HUES48 (cell line): ENCODE results near the gene SOX18.
A peak's percentile ranks its signal among the peaks of the same experiment; 100 is the strongest.

ENCODE experiments used
- H3K27ac ChIP-seq: one replicate; pipeline ENCODE4 v1.7.0; 2013; ENCODE audit warnings: low read depth, low read length, inconsistent platforms
- H3K27me3 ChIP-seq: 2 replicates; pipeline ENCODE4 v1.6.1; 2013; ENCODE audit warnings: mild to moderate bottlenecking, low read length; ENCODE audit not compliant: control insufficient read depth, insufficient read depth
- H3K36me3 ChIP-seq: 2 replicates; pipeline ENCODE4 v1.6.1; 2013; ENCODE audit warnings: low read length; ENCODE audit not compliant: control insufficient read depth, insufficient read depth
- H3K4me1 ChIP-seq: 2 replicates; pipeline ENCODE4 v1.6.1; 2013; ENCODE audit warnings: mild to moderate bottlenecking, low read length; ENCODE audit not compliant: control insufficient read depth, insufficient read depth
- H3K4me3 ChIP-seq: 2 replicates; pipeline ENCODE4 v1.5.1; 2013; ENCODE audit warnings: mild to moderate bottlenecking, low read depth, low read length
- H3K9ac ChIP-seq: 2 replicates; pipeline ENCODE4 v1.6.1; 2013; ENCODE audit warnings: mild to moderate bottlenecking, low read depth, low read length, moderate library complexity
- H3K9me3 ChIP-seq: 2 replicates; pipeline ENCODE4 v1.6.1; 2013; ENCODE audit warnings: low read length; ENCODE audit not compliant: control insufficient read depth, insufficient read depth

SOX18 gene

DNA sequence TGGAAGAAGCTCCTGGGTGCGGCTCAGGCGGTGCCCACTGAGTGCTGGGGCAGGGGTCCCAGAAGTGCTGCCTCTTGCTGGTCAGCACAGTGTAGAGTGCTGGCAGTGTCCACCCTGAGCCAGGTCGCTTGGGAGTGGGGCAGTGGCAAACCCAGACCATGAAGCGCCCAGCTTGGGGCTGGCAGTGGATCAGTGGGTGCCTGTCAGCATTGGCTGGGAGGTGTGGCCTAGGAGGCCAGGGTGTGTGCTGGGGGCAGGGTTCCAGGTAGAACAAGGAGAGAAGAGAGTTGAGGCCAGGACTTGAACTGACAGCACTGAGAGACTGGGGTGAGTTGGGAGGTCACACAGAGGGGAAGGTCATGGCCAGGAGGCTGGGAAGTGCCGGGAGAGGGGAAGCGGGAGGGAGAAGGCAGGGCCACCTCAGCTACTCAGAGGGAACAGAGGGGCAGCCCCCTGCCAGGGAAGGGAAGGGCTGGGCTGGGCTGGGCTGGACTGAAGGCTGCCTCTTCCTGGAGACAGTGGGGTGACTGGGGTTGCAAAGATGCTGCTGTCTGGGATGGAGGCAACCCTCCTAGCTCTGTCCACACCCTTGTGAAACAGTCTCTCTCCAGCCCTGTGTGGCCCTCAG lies 17.7 kb upstream of the SOX18 start:
- Histone ChIP-seq H3K27me3 (no peaks in the 10 kb centered on the region), H3K36me3 (no peaks in the 10 kb centered on the region), H3K4me1 (peaks cover 16% of the 10 kb centered on the region; the same call in 1 of the 2 replicates), H3K9ac (no peak overlapping the region), H3K4me3 (no peak overlapping the region), H3K27ac (no peak overlapping the region), H3K9me3 (no peaks in the 10 kb centered on the region)

DNA sequence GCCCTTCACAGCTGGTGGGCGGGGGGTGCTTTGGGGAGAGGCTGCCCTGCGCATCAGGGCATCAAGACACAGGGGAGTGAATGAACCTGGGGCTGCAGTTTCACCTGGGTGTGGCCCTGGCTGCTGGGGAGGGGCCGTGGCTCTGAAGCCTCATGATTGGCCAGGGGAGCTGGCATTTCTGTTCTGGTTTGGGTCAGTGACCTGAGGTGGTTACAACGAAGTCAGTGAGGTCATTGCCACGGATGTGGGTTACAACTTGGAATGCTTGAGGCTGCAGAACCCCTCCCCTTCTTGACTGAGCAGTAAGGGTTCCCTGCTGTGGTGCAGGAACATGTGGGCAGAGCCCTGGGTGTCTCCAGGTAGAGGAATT lies 16.5 kb upstream of the SOX18 start:
- peaks cover 16% of the 10 kb centered on the region; the same call in 1 of the 2 replicates for H3K4me1 ChIP-seq
- no peaks in the 10 kb centered on the region for H3K36me3 ChIP-seq
- no peaks in the 10 kb centered on the region for H3K27me3 ChIP-seq
- H3K9me3 ChIP-seq, result no peaks in the 10 kb centered on the region
- no peak overlapping the region for H3K27ac ChIP-seq
- no peak overlapping the region for H3K9ac ChIP-seq
- no peak overlapping the region for H3K4me3 ChIP-seq

DNA sequence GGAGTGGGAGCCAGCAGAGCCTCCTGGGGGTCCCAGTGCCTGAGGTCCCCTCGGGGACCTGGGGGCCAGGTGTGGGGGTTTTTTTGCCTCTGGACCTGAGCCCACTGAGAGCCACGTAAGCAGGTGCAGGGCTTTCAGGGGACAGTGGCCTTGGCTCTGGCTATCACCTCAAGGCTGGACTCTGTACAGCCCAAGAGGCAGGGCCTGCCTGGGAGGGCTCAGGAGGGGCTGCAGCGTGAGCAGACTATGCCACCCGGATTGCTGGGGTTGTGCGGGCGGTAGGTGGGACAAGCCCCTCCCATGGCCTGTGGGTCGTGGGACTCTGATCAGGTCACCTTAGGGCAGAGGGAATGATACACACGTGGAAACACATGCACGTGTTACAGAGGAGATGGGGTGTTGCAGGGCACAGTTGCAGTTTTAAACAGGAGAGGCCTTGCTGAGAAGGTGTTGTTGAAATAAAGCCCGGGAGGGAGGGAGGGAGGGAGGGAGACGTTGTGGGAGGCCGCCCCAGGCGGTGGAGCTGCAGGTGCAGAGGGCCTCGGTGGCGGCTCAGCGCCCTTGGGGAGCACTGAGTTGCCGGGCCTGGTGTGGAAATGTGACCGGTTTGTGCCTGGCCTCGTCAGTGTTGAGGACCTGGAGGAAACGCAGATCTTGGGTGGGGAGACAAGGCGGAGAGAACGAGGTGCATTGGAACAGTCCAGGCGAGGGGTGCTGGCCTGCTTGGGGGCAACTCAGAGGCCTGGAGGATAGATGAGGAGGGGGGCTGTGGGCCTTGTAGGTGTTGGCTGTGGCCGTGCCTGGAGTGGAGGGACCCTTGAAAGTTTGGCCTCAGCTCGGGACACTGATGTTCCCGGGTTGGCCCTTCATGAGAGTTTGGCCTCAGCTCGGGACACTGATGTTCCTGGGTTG lies 15.9 kb upstream of the SOX18 start:
- no peak overlapping the region for H3K9ac ChIP-seq
- H3K36me3 ChIP-seq, result no peaks in the 10 kb centered on the region
- H3K4me1 ChIP-seq, result peaks cover 16% of the 10 kb centered on the region; the same call in 1 of the 2 replicates
- H3K4me3 ChIP-seq, result no peak overlapping the region
- no peaks in the 10 kb centered on the region for H3K9me3 ChIP-seq
- no peaks in the 10 kb centered on the region for H3K27me3 ChIP-seq
- no peak overlapping the region for H3K27ac ChIP-seq

DNA sequence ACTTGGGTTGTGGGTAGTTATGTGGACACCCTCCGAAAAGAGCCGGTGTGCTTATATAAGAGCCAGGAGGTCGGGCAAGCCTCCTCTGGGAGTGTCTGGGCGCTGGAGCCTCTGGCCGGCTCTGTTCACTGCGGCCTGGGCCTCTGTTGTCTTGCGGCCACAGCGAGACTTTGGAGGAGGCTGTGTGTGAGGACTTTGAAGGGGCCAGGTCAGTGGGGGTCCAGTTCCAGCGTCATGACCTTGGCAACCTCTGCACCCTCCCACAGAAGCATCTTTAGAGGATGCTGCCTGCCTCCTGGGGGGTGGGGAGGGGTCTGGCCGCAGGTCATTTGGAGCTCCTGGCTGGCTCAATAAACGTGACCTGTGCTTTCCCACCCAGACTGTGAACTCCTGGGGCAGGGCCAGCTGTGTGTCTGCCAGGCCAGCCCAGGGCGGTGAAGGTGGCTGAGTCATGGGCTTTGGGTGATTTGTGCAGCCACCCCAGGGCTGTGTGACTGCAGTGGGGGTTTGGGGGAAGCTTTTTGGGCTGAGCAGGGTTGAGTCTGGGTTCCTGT lies 14.8 kb upstream of the SOX18 start:
- Histone ChIP-seq H3K4me1 (peaks cover 13% of the 10 kb centered on the region; the same call in 1 of the 2 replicates), H3K4me3 (peak overlapping the region; percentile 85), H3K9me3 (no peaks in the 10 kb centered on the region), H3K27me3 (no peaks in the 10 kb centered on the region), H3K9ac (no peak overlapping the region), H3K27ac (no peak overlapping the region), H3K36me3 (no peaks in the 10 kb centered on the region)

DNA sequence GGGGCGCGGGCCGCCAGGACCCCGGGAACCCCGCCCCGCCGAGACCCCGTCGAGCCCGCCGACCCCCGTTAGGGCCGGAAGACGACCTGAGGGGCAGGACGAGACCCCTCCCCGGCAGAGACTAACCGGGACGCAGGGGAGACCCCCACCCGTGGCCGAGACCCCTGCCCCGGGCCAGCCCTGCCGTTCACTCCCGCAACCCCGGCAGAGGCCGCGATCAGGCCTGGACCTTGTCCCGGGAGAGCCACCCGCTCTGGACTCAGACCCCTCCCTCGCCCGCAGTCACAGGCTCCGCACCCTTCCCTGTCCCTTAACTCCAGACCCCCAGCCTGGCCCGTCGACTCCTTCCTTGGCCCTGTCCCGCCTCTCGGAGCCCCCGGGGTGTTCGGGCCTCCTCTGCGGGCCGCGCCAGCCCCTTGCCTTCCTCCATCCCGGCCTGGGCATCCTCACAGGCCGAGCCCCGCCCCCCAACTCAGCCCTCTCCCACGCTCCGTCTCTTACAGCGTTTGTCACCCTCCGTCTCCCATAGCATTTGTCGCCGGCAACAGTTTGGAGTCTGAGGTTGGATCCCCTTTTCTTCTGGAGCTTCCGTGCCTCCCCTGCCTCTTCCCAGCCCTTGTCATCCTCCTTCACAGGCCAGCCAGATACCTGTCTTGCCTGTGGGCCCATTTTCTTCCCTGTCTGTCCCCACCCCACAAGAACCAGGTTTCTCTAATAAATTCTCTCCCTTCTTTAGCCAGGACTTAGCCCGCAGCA lies 14.1 kb upstream of the SOX18 start:
- Histone ChIP-seq H3K27ac (no peak overlapping the region), H3K9me3 (no peaks in the 10 kb centered on the region), H3K36me3 (no peaks in the 10 kb centered on the region), H3K27me3 (no peaks in the 10 kb centered on the region), H3K4me1 (peaks cover 13% of the 10 kb centered on the region; the same call in 1 of the 2 replicates), H3K9ac (peak overlapping the region; percentile 35; the same call in 1 of the 2 replicates), H3K4me3 (peak overlapping the region; percentile 85)

DNA sequence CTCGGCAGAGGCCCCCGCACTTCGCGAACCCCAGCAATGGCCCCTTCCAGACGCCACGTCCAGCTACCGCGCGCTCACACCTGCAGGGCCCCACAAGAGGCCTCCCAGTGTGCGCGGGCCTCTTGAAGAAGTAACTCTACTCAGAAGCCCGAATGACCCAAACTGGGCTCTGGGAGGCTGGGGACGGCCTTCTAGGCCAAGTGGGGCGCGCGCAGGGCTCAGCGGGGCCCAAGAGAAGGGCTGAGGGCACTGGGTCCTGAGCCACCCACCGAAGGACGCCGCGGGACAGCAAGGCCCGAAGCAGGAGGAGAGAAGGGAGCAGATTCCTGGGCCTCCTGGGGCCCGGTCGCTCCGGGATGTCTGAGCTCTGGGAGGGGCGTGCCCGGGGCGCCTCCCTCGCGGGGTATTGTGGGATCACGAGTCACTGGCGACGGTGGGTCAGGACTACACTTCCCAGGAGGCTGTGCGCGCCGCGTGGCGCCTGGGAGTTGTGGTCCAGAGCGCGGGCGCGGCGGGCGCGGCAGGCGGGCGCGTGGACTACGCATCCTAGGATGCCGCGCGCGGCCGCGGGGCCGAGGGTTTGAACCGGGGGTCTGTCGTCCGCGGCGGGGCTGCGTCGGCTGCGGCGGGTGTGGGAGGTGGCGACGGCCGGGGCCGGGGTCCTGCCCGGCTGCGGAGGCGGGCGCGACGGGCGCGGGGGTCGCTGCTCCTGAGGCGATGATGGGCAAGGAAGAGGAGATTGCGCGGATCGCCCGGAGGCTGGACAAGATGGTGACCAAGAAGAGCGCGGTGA lies 13.4 kb upstream of the SOX18 start, which contains the start of gene TCEA2:
Gene TCEA2 (plus strand): TSS at position 603 of the 793 bp plus-strand sequence. CDS start 115 bp downstream, at position 718.
- H3K36me3 ChIP-seq, result no peaks in the 10 kb centered on the region
- H3K9ac ChIP-seq, result peak within 1 kb of the TSS; percentile 35
- H3K4me1 ChIP-seq, result peaks cover 13% of the 10 kb centered on the region; the same call in 1 of the 2 replicates
- no peaks in the 10 kb centered on the region for H3K9me3 ChIP-seq
- no peak within 1 kb of the TSS for H3K27ac ChIP-seq
- peak within 1 kb of the TSS; percentile 85 for H3K4me3 ChIP-seq
- H3K27me3 ChIP-seq, result no peaks in the 10 kb centered on the region

DNA sequence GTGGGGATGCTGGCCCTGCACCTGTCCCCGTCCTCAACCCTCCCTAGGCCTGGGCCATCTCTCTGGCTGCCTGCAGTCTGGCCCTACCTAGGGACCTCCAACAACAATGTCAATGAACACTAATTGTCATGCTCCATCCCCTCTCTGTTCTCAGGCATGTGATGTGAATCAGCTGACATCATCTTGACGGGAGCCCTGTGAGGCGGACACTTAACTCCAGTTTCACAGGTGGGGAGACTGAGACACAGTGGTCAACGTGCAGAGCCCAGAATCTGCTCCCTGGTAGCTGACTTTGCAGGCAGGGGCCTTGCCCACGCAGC lies 12.8 kb upstream of the SOX18 start:
- Histone ChIP-seq H3K9me3 (no peaks in the 10 kb centered on the region), H3K4me1 (peaks cover 18% of the 10 kb centered on the region), H3K27me3 (no peaks in the 10 kb centered on the region), H3K36me3 (no peaks in the 10 kb centered on the region), H3K27ac (no peak overlapping the region), H3K4me3 (peak overlapping the region; percentile 85), H3K9ac (peak overlapping the region; percentile 32; the same call in 1 of the 2 replicates)

GRCh38 chr20:64058536-64058935 lies 9.1 kb upstream of the SOX18 start:
- Histone ChIP-seq H3K27ac (no peak overlapping the region), H3K27me3 (peaks cover 7% of the 10 kb centered on the region; the same call in 1 of the 2 replicates), H3K4me1 (peaks cover 27% of the 10 kb centered on the region), H3K9me3 (no peaks in the 10 kb centered on the region), H3K9ac (no peak overlapping the region), H3K4me3 (no peak overlapping the region), H3K36me3 (no peaks in the 10 kb centered on the region)

DNA sequence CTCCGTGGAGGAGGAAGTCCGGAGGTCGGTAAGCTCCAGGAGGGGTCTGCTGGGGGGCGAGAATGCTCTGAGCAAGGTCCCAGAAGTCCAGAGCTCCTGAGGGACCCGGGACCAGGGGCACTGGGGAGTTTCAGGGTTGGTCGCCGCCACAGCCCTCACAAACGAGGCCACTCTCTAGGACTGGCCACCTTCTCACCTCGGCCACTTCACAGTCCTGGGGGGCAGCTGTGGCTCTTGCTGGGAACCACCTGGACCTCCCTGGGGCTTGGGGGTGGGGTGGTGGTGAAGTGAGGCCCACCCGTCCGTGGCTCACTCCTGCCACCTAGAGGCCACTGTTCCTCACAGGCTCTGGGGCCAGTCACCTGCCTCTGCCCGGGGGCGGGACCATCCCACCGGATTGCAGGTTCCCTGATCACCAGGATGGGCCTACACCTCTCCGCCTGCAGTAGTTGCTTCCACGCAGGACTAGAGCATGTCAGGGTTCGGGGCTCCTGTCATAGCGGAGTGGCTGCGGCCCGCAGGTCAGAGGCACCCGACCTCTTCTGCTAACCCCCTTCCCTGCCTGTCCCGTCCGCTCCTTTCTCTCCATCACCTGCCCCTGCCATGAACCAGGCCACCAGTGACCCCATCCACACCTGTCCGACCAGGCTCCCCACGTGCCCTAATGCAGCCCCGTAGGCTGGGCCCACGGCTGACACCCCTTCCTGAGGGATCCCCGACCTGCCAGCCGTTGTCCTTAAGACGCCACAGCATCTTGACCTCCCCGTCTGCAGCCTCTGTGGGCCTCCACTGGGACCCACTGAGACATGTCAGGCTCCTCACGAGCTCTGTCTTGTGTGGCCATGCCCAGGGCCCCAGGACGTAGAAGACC lies 8.4 kb upstream of the SOX18 start:
- Histone ChIP-seq H3K27ac (no peak overlapping the region), H3K36me3 (no peaks in the 10 kb centered on the region), H3K9me3 (no peaks in the 10 kb centered on the region), H3K4me1 (peaks cover 30% of the 10 kb centered on the region), H3K9ac (no peak overlapping the region), H3K4me3 (no peak overlapping the region), H3K27me3 (peaks cover 7% of the 10 kb centered on the region; the same call in 1 of the 2 replicates)
